Measurements from ENCODE around the gene NAA38. TPM values are rescaled to one million over a fixed set of nuclear protein-coding genes. Genes with fewer than 3 reads are reported as not detected.

Gene NAA38
- total and polyA plus RNA-seq, 2 experiments from 2014 or later, result 71.5 to 185 TPM

GRCh38 chr17:7831233-7831632, 26.1 kb downstream of the NAA38 start:
- H3K9ac ChIP-seq, result no peak overlapping the region
- H3K4me2 ChIP-seq (ENCODE audit: unreplicated experiment), result no peak overlapping the region
- peaks cover 10% of the 10 kb centered on the region for H3F3A ChIP-seq (ENCODE audit: insufficient read depth)
- peaks cover 4% of the 10 kb centered on the region; the same call in 1 of the 2 replicates for H3K4me1 ChIP-seq (ENCODE audit: insufficient read depth)
- H2AFZ ChIP-seq, result no peak overlapping the region
- H3K36me3 ChIP-seq (ENCODE audit: low read depth), result no peaks in the 10 kb centered on the region
- no peaks in the 10 kb centered on the region for H4K20me1 ChIP-seq (ENCODE audit: insufficient read depth)
- no peaks in the 10 kb centered on the region for H3K9me2 ChIP-seq (ENCODE audit: insufficient read depth)
- H3K79me2 ChIP-seq (ENCODE audit: insufficient read depth), result no peaks in the 10 kb centered on the region
- H3K27me3 ChIP-seq (replicated peaks; ENCODE audit: insufficient read depth), result no peaks in the 10 kb centered on the region
- 52 to 72% methylated on average over 6 to 7 of the region's 7 CpGs for WGBS, 2 experiments (ENCODE audit: low coverage in 1 of 2, low lambda C conversion rate in 2 of 2, missing lambda C conversion rate in 2 of 2)
- no peak for DNase-seq
- in situ Hi-C loops (cut with MboI), result loop anchor here (10.0 kb wide), 1 partner anchor 56 kb away; no protein-coding TSS in a partner anchor
- no peak overlapping the region for H3K27ac ChIP-seq
- no peaks in the 10 kb centered on the region for H3K9me3 ChIP-seq (ENCODE audit: low read depth)
- H3K4me3 ChIP-seq, result no peak overlapping the region
- TF ChIP-seq EZH2 (IDR thresholded peaks at IDR 0.05; ENCODE audit: insufficient read depth, poor library complexity, severe bottlenecking) (no peak), EZH2phosphoT487 (IDR thresholded peaks at IDR 0.05; ENCODE audit: insufficient read depth, low read depth) (no peak)

GRCh38 chr17:7830616-7831015, 26.7 kb downstream of the NAA38 start:
- Histone ChIP-seq H3F3A (ENCODE audit: insufficient read depth) (peaks cover 10% of the 10 kb centered on the region), H3K79me2 (ENCODE audit: insufficient read depth) (no peaks in the 10 kb centered on the region), H3K4me2 (ENCODE audit: unreplicated experiment) (no peak overlapping the region), H3K4me1 (ENCODE audit: insufficient read depth) (peaks cover 4% of the 10 kb centered on the region; the same call in 1 of the 2 replicates), H3K27ac (no peak overlapping the region), H4K20me1 (ENCODE audit: insufficient read depth) (no peaks in the 10 kb centered on the region), H3K9me3 (ENCODE audit: low read depth) (no peaks in the 10 kb centered on the region), H3K36me3 (ENCODE audit: low read depth) (no peaks in the 10 kb centered on the region), H3K27me3 (replicated peaks; ENCODE audit: insufficient read depth) (no peaks in the 10 kb centered on the region), H3K4me3 (no peak overlapping the region), H3K9me2 (ENCODE audit: insufficient read depth) (no peaks in the 10 kb centered on the region), H3K9ac (no peak overlapping the region), H2AFZ (no peak overlapping the region)
- 80 to 82% methylated on average over 8 of the region's 8 CpGs for WGBS, 2 experiments (ENCODE audit: low coverage in 1 of 2, low lambda C conversion rate in 2 of 2, missing lambda C conversion rate in 2 of 2)
- TF ChIP-seq EZH2 (IDR thresholded peaks at IDR 0.05; ENCODE audit: insufficient read depth, poor library complexity, severe bottlenecking) (no peak), EZH2phosphoT487 (IDR thresholded peaks at IDR 0.05; ENCODE audit: insufficient read depth, low read depth) (no peak)
- in situ Hi-C loops (cut with MboI), result loop anchor here (10.0 kb wide), 1 partner anchor 56 kb away; no protein-coding TSS in a partner anchor
- no peak for DNase-seq

- no peaks in the 10 kb centered on the region for H3K27me3 ChIP-seq (replicated peaks; ENCODE audit: insufficient read depth)
- H3K79me2 ChIP-seq (ENCODE audit: insufficient read depth), result no peaks in the 10 kb centered on the region
- H2AFZ ChIP-seq, result no peak overlapping the region
- no peak for TF ChIP-seq EZH2 (IDR thresholded peaks at IDR 0.05; ENCODE audit: insufficient read depth, poor library complexity, severe bottlenecking)
- TF ChIP-seq EZH2phosphoT487 (IDR thresholded peaks at IDR 0.05; ENCODE audit: insufficient read depth, low read depth), result no peak
- in situ Hi-C loops (cut with MboI), result no loop called here
- H4K20me1 ChIP-seq (ENCODE audit: insufficient read depth), result no peaks in the 10 kb centered on the region
- peak; percentile 64 for DNase-seq
- 28 to 31% methylated on average over 12 of the region's 12 CpGs for WGBS, 2 experiments (ENCODE audit: low coverage in 1 of 2, low lambda C conversion rate in 2 of 2, missing lambda C conversion rate in 2 of 2)
- H3K27ac ChIP-seq, result no peak overlapping the region
- H3K4me3 ChIP-seq, result no peak overlapping the region
- no peaks in the 10 kb centered on the region for H3K36me3 ChIP-seq (ENCODE audit: low read depth)
- H3K9ac ChIP-seq, result no peak overlapping the region
- H3K9me2 ChIP-seq (ENCODE audit: insufficient read depth), result no peaks in the 10 kb centered on the region
- peak overlapping the region; percentile 0 for H3K4me2 ChIP-seq (ENCODE audit: unreplicated experiment)
- H3K9me3 ChIP-seq (ENCODE audit: low read depth), result no peaks in the 10 kb centered on the region
- peaks cover 10% of the 10 kb centered on the region for H3F3A ChIP-seq (ENCODE audit: insufficient read depth)
- H3K4me1 ChIP-seq (ENCODE audit: insufficient read depth), result no peaks in the 10 kb centered on the region
These were observed 32.0 kb downstream of the NAA38 start for GRCh38 chr17:7825206-7825990.

GRCh38 chr17:7824021-7824924, 33.1 kb downstream of the NAA38 start:
- Histone ChIP-seq H3K36me3 (ENCODE audit: low read depth) (no peaks in the 10 kb centered on the region), H3K9me3 (ENCODE audit: low read depth) (no peaks in the 10 kb centered on the region), H3K4me1 (ENCODE audit: insufficient read depth) (no peaks in the 10 kb centered on the region), H3K27me3 (replicated peaks; ENCODE audit: insufficient read depth) (no peaks in the 10 kb centered on the region), H2AFZ (no peak overlapping the region), H3K4me3 (no peak overlapping the region), H3K4me2 (ENCODE audit: unreplicated experiment) (no peak overlapping the region), H3K9me2 (ENCODE audit: insufficient read depth) (no peaks in the 10 kb centered on the region), H4K20me1 (ENCODE audit: insufficient read depth) (no peaks in the 10 kb centered on the region), H3F3A (ENCODE audit: insufficient read depth) (peaks cover 10% of the 10 kb centered on the region), H3K27ac (no peak overlapping the region), H3K79me2 (ENCODE audit: insufficient read depth) (no peaks in the 10 kb centered on the region), H3K9ac (no peak overlapping the region)
- TF ChIP-seq EZH2phosphoT487 (IDR thresholded peaks at IDR 0.05; ENCODE audit: insufficient read depth, low read depth), result no peak
- no peak for TF ChIP-seq EZH2 (IDR thresholded peaks at IDR 0.05; ENCODE audit: insufficient read depth, poor library complexity, severe bottlenecking)
- WGBS, 2 experiments (ENCODE audit: low coverage in 1 of 2, low lambda C conversion rate in 2 of 2, missing lambda C conversion rate in 2 of 2), result 59 to 67% methylated on average over 9 of the region's 9 CpGs
- in situ Hi-C loops (cut with MboI), result no loop called here
- DNase-seq, result no peak
